BE2C (cell line): ENCODE results near the gene ATG5. TPM values are rescaled to one million over a fixed set of nuclear protein-coding genes. Genes with fewer than 3 reads are reported as not detected.

Experiments
- DNase-seq: peaks from one replicate; pipeline ENCODE4 v3.0.0-alpha.2; 2020
- H3K27me3 ChIP-seq: fragments of 250-450 bp; sonication (Bioruptor Pico); 2 replicates; pipeline ENCODE4 v1.5.1; 2020; ENCODE audit warnings: mild to moderate bottlenecking
- H3K36me3 ChIP-seq: fragments of 250-450 bp; sonication (Bioruptor Pico); 2 replicates; pipeline ENCODE4 v1.5.1; 2020; ENCODE audit warnings: mild to moderate bottlenecking
- H3K4me1 ChIP-seq: fragments of 250-450 bp; sonication (Bioruptor Pico); 2 replicates; pipeline ENCODE4 v1.5.1; 2020
- H3K4me3 ChIP-seq: 2 replicates; pipeline ENCODE4 v1.5.1; 2011; ENCODE audit warnings: low read depth, low read length
- H3K9me3 ChIP-seq: fragments of 250-450 bp; sonication (Bioruptor Pico); 2 replicates; pipeline ENCODE4 v1.5.1; 2020
- polyA plus RNA-seq: library from polyadenylated mRNA; unstranded; fragments of >200 nt; gene quantifications from one replicate; pipeline ENCODE4 v1.2.1, GENCODE V29; 2012; ENCODE audit warnings: low read depth, missing spikeins; ENCODE audit not compliant: insufficient read length, insufficient read depth
- TF ChIP-seq, protein P1 (sequence below): IDR thresholded peaks from 2 replicates; pipeline ENCODE4 v1.5.1; 2012; ENCODE audit warnings: mild to moderate bottlenecking, low read depth, low read length

Gene ATG5
- polyA plus RNA-seq = 21.7 TPM

- Histone ChIP-seq H3K4me3 (peak within 1 kb of the TSS; percentile 96), H3K36me3 (no peaks in the 10 kb centered on the region), H3K27me3 (no peaks in the 10 kb centered on the region; the same call in 1 of the 2 replicates), H3K9me3 (no peaks in the 10 kb centered on the region), H3K4me1 (no peaks in the 10 kb centered on the region; the same call in 1 of the 2 replicates)
- TF ChIP-seq, protein P1, sequence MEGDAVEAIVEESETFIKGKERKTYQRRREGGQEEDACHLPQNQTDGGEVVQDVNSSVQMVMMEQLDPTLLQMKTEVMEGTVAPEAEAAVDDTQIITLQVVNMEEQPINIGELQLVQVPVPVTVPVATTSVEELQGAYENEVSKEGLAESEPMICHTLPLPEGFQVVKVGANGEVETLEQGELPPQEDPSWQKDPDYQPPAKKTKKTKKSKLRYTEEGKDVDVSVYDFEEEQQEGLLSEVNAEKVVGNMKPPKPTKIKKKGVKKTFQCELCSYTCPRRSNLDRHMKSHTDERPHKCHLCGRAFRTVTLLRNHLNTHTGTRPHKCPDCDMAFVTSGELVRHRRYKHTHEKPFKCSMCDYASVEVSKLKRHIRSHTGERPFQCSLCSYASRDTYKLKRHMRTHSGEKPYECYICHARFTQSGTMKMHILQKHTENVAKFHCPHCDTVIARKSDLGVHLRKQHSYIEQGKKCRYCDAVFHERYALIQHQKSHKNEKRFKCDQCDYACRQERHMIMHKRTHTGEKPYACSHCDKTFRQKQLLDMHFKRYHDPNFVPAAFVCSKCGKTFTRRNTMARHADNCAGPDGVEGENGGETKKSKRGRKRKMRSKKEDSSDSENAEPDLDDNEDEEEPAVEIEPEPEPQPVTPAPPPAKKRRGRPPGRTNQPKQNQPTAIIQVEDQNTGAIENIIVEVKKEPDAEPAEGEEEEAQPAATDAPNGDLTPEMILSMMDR = no peak
- peak; percentile 99 for DNase-seq
These were observed at the start of gene ATG5 for GRCh38 chr6:106325336-106326178. ATG5 (minus strand) TSS chr6:106325760; CDS start chr6:106316208, 9,552 bp downstream.

- DNase-seq = no peak
- Histone ChIP-seq H3K4me1 (no peaks in the 10 kb centered on the region), H3K9me3 (no peaks in the 10 kb centered on the region), H3K27me3 (peaks cover 8% of the 10 kb centered on the region), H3K36me3 (no peaks in the 10 kb centered on the region), H3K4me3 (no peak overlapping the region)
- TF ChIP-seq, protein P1 = no peak
These were observed 48.1 kb upstream of the ATG5 start for GRCh38 chr6:106373502-106374239.

DNA sequence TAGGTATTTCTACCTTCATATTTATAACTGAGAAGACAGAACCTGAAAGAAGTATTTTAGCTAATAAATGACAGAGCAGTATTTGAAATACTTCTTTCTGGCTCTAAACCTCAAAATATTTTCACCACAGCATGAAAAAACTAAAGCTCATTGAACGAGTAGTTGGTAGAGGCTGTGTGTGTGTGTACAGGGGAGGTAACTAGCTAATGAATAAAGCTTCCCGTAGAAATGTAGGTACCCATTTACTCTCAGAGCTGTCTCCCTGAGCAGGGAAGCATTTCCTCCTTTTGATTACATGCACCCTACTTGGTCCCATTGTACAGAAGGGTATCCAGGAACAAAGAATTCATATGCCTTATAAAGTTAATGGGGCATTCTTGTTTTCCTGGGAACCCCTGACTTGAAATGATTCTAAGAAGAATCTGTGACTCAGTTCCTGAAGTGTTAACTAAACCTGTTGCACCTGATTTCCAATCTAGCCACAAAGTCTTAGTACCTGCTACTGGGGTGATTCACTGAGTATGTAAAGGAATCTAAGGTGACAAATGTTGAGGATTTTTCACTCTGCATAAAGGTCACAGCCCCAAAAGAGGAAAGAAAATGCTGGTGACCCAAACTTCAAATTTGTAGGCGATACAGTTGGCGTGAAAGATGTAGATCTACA, 47.4 kb upstream of the ATG5 start:
- H3K9me3 ChIP-seq = no peaks in the 10 kb centered on the region
- TF ChIP-seq, protein P1 = no peak
- H3K27me3 ChIP-seq = peaks cover 8% of the 10 kb centered on the region
- no peak overlapping the region for H3K4me3 ChIP-seq
- H3K4me1 ChIP-seq = no peaks in the 10 kb centered on the region
- DNase-seq = no peak
- H3K36me3 ChIP-seq = no peaks in the 10 kb centered on the region

DNA sequence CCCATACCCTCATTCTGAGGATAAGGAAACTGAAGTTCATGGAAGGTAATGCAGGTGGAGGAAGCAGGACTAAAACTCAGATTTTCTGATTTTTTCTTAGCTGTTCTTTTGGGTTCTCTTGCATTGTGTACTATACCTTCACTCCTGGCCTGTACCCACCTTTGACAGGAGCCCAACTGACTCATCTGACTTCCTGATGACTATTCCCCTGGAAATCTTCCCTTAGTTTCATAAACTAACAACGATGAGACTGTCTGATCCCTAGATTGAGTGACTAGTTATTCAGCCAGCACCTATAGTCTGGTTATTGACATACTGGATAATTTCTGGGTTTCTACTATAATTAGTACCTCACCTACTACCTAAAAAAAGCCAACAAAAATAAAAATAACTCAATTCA, 45.1 kb upstream of the ATG5 start:
- Histone ChIP-seq H3K4me3 (no peak overlapping the region), H3K36me3 (no peaks in the 10 kb centered on the region), H3K4me1 (no peaks in the 10 kb centered on the region), H3K27me3 (peaks cover 16% of the 10 kb centered on the region), H3K9me3 (no peaks in the 10 kb centered on the region)
- TF ChIP-seq, protein P1 = no peak
- no peak for DNase-seq

GRCh38 chr6:106369739-106370138, 44.2 kb upstream of the ATG5 start:
- TF ChIP-seq, protein P1 = no peak
- no peaks in the 10 kb centered on the region for H3K4me1 ChIP-seq
- DNase-seq = no peak
- H3K4me3 ChIP-seq = no peak overlapping the region
- no peaks in the 10 kb centered on the region for H3K36me3 ChIP-seq
- peaks cover 16% of the 10 kb centered on the region for H3K27me3 ChIP-seq
- H3K9me3 ChIP-seq = no peaks in the 10 kb centered on the region
